Kidney (tissue), 22 donors: ENCODE results near the gene KCNAB2. TPM values are rescaled to one million over a fixed set of nuclear protein-coding genes. Genes with fewer than 3 reads are reported as not detected.

Experiments
- DNase-seq, 5 donors: peaks; one replicate each; pipeline ENCODE4 v3.0.0-alpha.2; 2013 to 2020
- FAIRE-seq: peaks from 2 replicates; lab custom pipeline; 2012; peaks lifted over from hg19 to GRCh38; lab: Jason Lieb, UNC
- H3K27ac ChIP-seq, 2 donors: one replicate each; pipeline ENCODE4 v1.7.0; 2013; ENCODE audit warnings: low read depth in 2 of 2, low read length in 2 of 2, inconsistent platforms in 1 of 2
- H3K27me3 ChIP-seq: one replicate; pipeline ENCODE4 v1.7.1; 2013; ENCODE audit warnings: low read length, inconsistent platforms; ENCODE audit not compliant: control insufficient read depth, insufficient read depth
- H3K36me3 ChIP-seq, 3 donors: one replicate each; pipeline versions ENCODE4 v1.7.0 to v1.7.1; 2013; ENCODE audit warnings: low read length in 3 of 3, control low read depth in 1 of 3, inconsistent platforms in 1 of 3; ENCODE audit not compliant: insufficient read depth in 3 of 3, control insufficient read depth in 2 of 3
- H3K4me1 ChIP-seq, 3 donors: one replicate each; pipeline versions ENCODE4 v1.7.0 to v1.7.1; 2013; ENCODE audit warnings: low read length in 3 of 3, inconsistent platforms in 1 of 3, low read depth in 1 of 3; ENCODE audit not compliant: control insufficient read depth in 2 of 3, insufficient read depth in 2 of 3
- H3K4me3 ChIP-seq, 3 donors: one replicate each; pipeline versions ENCODE4 v1.7.0 to v1.8.1; 2013; ENCODE audit warnings: low read length in 3 of 3, control low read depth in 1 of 3, inconsistent platforms in 1 of 3
- H3K9ac ChIP-seq, 3 donors: one replicate each; pipeline versions ENCODE4 v1.7.0 to v1.7.1; 2013; ENCODE audit warnings: low read length in 3 of 3, control low read depth in 1 of 3, inconsistent platforms in 1 of 3
- H3K9me3 ChIP-seq, 3 donors: one replicate each; pipeline versions ENCODE4 v1.7.0 to v1.7.1; 2013; ENCODE audit warnings: low read length in 3 of 3, control low read depth in 1 of 3, inconsistent platforms in 1 of 3; ENCODE audit not compliant: control insufficient read depth in 2 of 3, insufficient read depth in 1 of 3
- intact Hi-C: fragments of 100-400 bp; cut with DNase I; formaldehyde crosslinking; loops from one replicate; pipeline ENCODE4 v1.11.1; 2022
- long read RNA-seq, 10 donors: library from polyadenylated mRNA in 1 of 10; unstranded in 1 of 10; transcript quantifications; one replicate each; pipeline ENCODE4 v2.0.0 and lab custom pipeline, GENCODE V29; 2021 to 2026
- polyA plus RNA-seq: library from polyadenylated mRNA; stranded (reverse); fragments of 350-450 nt; fragmentation: Illumina TruSeq; extraction: RNeasy Lipid Tissue Mini Kit (QIAGEN cat#74804); gene quantifications from one replicate; pipeline ENCODE4 v1.2.3, GENCODE V29; 2014; ENCODE audit warnings: low read depth, low replicate concordance; ENCODE audit not compliant: insufficient read depth
- total RNA-seq: library from RNA; stranded (reverse); fragmentation: NEBNext Ultra II Directional; extraction: Animal tissue kit (Norgen Biotek cat#: 25700); gene quantifications from one replicate; pipeline ENCODE4 v1.2.1, GENCODE V29; 2021
- TF ChIP-seq, protein P1 (sequence below): IDR thresholded peaks from 3 replicates; pipeline ENCODE4 v1.5.1; 2012; ENCODE audit warnings: mild to moderate bottlenecking, moderate library complexity, borderline replicate concordance; ENCODE audit not compliant: insufficient read depth; ENCODE audit errors: extremely low read depth
- donor health status: control.
- donor health status: control.
- donor health status: control.
- donor health status: control.
- donor health status: control.
- donor health status: DM: yes; HTN: yes; CAD: no.
- donor health status: Normal renal cell carcinoma (clear cell type).

KCNAB2 gene
- total RNA-seq (28.1 TPM), polyA plus RNA-seq (19.6 TPM)
- long read RNA-seq, donor 1, partial matches to known transcripts, result 0 of 2 reads
- long read RNA-seq, donor 1, other reads (novel, unspliced or antisense), result 0 of 2 reads
- long read RNA-seq, donor 2, partial matches to known transcripts, result 0 of 1 reads
- long read RNA-seq, donor 2, other reads (novel, unspliced or antisense), result 0 of 1 reads
- long read RNA-seq, donor 3, partial matches to known transcripts, result 0 of 1 reads
- long read RNA-seq, donor 3, other reads (novel, unspliced or antisense), result 0 of 1 reads
- long read RNA-seq, donor 4, result 0 reads
- long read RNA-seq, donor 5, result 0 reads
- long read RNA-seq, donor 6, result 0 reads
- long read RNA-seq, donor 7, full-length matches to known transcripts, result 3 of 14 reads
- long read RNA-seq, donor 7, partial matches to known transcripts, result 11 of 14 reads
- long read RNA-seq, donor 7, other reads (novel, unspliced or antisense), result 0 of 14 reads
- long read RNA-seq, donor 8, result 0 reads
- long read RNA-seq, donor 9, partial matches to known transcripts, result 0 of 1 reads
- long read RNA-seq, donor 9, other reads (novel, unspliced or antisense), result 0 of 1 reads
- long read RNA-seq, donor 10, result 0 reads

DNA sequence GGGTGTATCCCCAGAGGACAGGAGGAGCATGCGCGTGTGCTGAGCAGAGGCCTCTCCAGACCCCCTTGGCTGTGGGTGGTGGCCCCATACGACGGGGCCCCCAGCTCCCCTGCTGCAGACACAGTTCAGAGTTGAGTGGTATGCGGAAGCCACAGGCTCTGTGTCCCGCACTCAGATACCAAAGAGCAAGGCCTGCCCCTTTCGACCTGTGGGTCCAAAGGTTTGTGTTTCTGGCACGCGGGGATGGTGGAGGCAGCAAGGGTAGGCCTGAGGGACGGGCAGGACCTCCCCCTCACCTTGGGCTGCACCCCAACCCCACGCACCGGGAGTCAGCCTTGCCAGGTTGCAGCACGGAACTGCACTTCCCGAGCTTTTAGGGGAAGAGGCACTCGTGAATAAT is at the start of gene KCNAB2:
Gene KCNAB2, plus strand, starts transcription at position 328 of the 400 bp plus-strand sequence. CDS start 5,649 bp downstream, outside the sequence.
- H3K27me3 ChIP-seq, result no peaks in the 10 kb centered on the region
- FAIRE-seq (no peak), DNase-seq (no peak)
- TF ChIP-seq, protein P1, sequence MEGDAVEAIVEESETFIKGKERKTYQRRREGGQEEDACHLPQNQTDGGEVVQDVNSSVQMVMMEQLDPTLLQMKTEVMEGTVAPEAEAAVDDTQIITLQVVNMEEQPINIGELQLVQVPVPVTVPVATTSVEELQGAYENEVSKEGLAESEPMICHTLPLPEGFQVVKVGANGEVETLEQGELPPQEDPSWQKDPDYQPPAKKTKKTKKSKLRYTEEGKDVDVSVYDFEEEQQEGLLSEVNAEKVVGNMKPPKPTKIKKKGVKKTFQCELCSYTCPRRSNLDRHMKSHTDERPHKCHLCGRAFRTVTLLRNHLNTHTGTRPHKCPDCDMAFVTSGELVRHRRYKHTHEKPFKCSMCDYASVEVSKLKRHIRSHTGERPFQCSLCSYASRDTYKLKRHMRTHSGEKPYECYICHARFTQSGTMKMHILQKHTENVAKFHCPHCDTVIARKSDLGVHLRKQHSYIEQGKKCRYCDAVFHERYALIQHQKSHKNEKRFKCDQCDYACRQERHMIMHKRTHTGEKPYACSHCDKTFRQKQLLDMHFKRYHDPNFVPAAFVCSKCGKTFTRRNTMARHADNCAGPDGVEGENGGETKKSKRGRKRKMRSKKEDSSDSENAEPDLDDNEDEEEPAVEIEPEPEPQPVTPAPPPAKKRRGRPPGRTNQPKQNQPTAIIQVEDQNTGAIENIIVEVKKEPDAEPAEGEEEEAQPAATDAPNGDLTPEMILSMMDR, result no peak
- peak within 1 kb of the TSS in 2 of 3 donors; percentile 56 to 76 for H3K4me3 ChIP-seq
- H3K27ac ChIP-seq, result peak within 1 kb of the TSS; percentile 5 to 43
- H3K9me3 ChIP-seq, result no peaks in the 10 kb centered on the region
- peak within 1 kb of the TSS in 1 of 3 donors; percentile 15 for H3K9ac ChIP-seq
- no peaks in the 10 kb centered on the region for H3K36me3 ChIP-seq
- H3K4me1 ChIP-seq, result peaks cover 0 to 3% (median 0%) of the 10 kb centered on the region in 3 donors
- intact Hi-C loops, result no loop called here

DNA sequence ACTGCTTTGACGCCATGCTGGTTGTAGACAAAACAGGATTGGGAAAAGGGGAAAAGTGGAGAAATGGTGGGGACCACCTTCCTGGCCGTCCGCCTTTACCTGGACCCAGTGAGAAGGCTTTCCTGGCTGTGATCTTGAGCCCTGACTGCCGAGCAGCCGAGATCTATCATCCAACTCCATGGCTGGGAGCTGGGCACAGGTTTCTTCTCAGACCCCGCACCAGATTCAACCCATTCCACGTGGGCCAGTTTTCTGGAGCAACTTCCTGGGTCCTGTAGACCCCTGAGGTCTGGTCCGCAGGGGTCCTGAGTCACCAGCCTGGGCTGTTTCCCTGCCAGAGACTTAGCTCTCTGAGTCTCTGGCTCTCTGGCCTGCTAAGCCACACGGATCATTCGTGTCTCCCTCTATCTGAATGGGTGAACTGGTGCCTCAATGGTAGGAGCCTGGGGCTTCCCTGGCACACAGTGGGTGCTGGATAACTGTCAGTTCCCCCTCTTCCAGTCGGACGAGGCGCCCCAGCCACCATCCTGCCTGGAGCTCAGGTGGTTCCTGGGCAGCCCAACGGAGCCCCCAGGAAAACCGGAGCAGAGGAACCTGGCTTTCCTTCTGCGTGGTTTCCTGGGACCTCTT is 48.9 kb upstream of the KCNAB2 start:
- H3K27me3 ChIP-seq, result no peaks in the 10 kb centered on the region
- peaks cover 0 to 6% (median 0%) of the 10 kb centered on the region in 3 donors for H3K4me1 ChIP-seq
- H3K9ac ChIP-seq, result no peak overlapping the region
- intact Hi-C loops, result no loop called here
- TF ChIP-seq, protein P1, result no peak
- H3K27ac ChIP-seq, result no peak overlapping the region
- DNase-seq (peak in 2 of 5 donors; percentile 31 to 61), FAIRE-seq (no peak)
- no peaks in the 10 kb centered on the region for H3K9me3 ChIP-seq
- no peaks in the 10 kb centered on the region for H3K36me3 ChIP-seq
- H3K4me3 ChIP-seq, result no peak overlapping the region

- no peak for FAIRE-seq
- Histone ChIP-seq H3K4me1 (peaks cover 0 to 6% (median 0%) of the 10 kb centered on the region in 3 donors), H3K9me3 (no peaks in the 10 kb centered on the region), H3K27me3 (no peaks in the 10 kb centered on the region), H3K9ac (no peak overlapping the region), H3K36me3 (no peaks in the 10 kb centered on the region), H3K4me3 (no peak overlapping the region), H3K27ac (no peak overlapping the region)
- intact Hi-C loops, result no loop called here
- peak in 2 of 5 donors; percentile 15 to 43 for DNase-seq
- TF ChIP-seq, protein P1, result no peak
Measured at GRCh38 chr1:5997316-5997715, 48.4 kb upstream of the KCNAB2 start.
